ENCODE data around the gene GPHN.

The GPHN gene

GRCh38 chr14:66601932-66602578 lies 94.1 kb downstream of the GPHN start:
- no peak for DNase-seq (ENCODE audit: low spot score)
- TF ChIP-seq, protein P1, sequence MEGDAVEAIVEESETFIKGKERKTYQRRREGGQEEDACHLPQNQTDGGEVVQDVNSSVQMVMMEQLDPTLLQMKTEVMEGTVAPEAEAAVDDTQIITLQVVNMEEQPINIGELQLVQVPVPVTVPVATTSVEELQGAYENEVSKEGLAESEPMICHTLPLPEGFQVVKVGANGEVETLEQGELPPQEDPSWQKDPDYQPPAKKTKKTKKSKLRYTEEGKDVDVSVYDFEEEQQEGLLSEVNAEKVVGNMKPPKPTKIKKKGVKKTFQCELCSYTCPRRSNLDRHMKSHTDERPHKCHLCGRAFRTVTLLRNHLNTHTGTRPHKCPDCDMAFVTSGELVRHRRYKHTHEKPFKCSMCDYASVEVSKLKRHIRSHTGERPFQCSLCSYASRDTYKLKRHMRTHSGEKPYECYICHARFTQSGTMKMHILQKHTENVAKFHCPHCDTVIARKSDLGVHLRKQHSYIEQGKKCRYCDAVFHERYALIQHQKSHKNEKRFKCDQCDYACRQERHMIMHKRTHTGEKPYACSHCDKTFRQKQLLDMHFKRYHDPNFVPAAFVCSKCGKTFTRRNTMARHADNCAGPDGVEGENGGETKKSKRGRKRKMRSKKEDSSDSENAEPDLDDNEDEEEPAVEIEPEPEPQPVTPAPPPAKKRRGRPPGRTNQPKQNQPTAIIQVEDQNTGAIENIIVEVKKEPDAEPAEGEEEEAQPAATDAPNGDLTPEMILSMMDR (IDR thresholded peaks at IDR 0.05; ENCODE audit: extremely low read depth, missing control alignments) = no peak

GRCh38 chr14:66603945-66604344 lies 96.0 kb downstream of the GPHN start:
- DNase-seq (ENCODE audit: low spot score) = no peak
- TF ChIP-seq, protein P1 (IDR thresholded peaks at IDR 0.05; ENCODE audit: extremely low read depth, missing control alignments) = no peak

- no peak for DNase-seq (ENCODE audit: low spot score)
- TF ChIP-seq, protein P1 (IDR thresholded peaks at IDR 0.05; ENCODE audit: extremely low read depth, missing control alignments) = no peak
Observed at GRCh38 chr14:66606826-66607225, 98.9 kb downstream of the GPHN start.

GRCh38 chr14:66610154-66610563 lies 102.2 kb downstream of the GPHN start:
- no peak for DNase-seq (ENCODE audit: low spot score)
- TF ChIP-seq, protein P1 (IDR thresholded peaks at IDR 0.05; ENCODE audit: extremely low read depth, missing control alignments) = no peak

DNA sequence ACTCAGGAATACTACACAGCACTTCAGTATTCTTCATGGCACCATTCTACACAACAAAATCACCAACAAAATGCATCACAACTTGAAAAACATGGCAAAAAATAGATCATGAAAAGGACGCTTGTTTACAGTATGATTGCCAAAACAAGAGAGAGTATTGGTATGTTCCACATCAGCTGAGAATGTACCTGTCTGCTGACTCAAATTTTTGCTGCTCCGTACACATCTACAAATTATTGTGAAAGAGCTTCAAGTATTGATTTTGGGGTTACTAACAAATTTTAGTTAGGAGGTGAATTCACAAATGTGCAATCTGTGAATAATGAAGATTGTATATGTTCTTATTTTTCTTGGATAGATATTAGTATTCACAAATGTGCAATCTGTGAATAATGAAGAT lies 105.4 kb downstream of the GPHN start:
- DNase-seq (ENCODE audit: low spot score) = no peak
- TF ChIP-seq, protein P1 (IDR thresholded peaks at IDR 0.05; ENCODE audit: extremely low read depth, missing control alignments) = no peak

- TF ChIP-seq, protein P1 (IDR thresholded peaks at IDR 0.05; ENCODE audit: extremely low read depth, missing control alignments) = no peak
Observed at GRCh38 chr14:66619952-66620351, 112.0 kb downstream of the GPHN start.

GRCh38 chr14:66623838-66624237 lies 115.9 kb downstream of the GPHN start:
- no peak for DNase-seq (ENCODE audit: low spot score)
- TF ChIP-seq, protein P1 (IDR thresholded peaks at IDR 0.05; ENCODE audit: extremely low read depth, missing control alignments) = no peak

More at GRCh38 chr14:66619952-66620351, 112.0 kb downstream of the GPHN start:
- DNase-seq (ENCODE audit: low spot score) = no peak
